Small intestine (tissue), 7 donors: ENCODE measurements around the gene FNDC3B. TPM values are rescaled to one million over a fixed set of nuclear protein-coding genes. Genes with fewer than 3 reads are reported as not detected.

Experiments used
- DNase-seq, 2 donors: peaks; one replicate each; pipeline versions ENCODE4 v3.0.0 to v3.0.0-alpha.2; 2013
- FAIRE-seq: peaks from 2 replicates; lab custom pipeline; 2012; peaks lifted over from hg19 to GRCh38; lab: Jason Lieb, UNC
- H3K27ac ChIP-seq, 3 donors: one replicate each; pipeline ENCODE4 v1.5.1; 2013; ENCODE audit warnings: low read length in 2 of 3, mild to moderate bottlenecking in 2 of 3, control low read depth in 1 of 3, inconsistent platforms in 1 of 3, low read depth in 1 of 3, moderate library complexity in 1 of 3
- H3K27me3 ChIP-seq, 3 donors: one replicate each; pipeline ENCODE4 v1.6.1; 2013; ENCODE audit warnings: low read length in 3 of 3, inconsistent platforms in 1 of 3; ENCODE audit not compliant: control insufficient read depth in 3 of 3, insufficient read depth in 3 of 3
- H3K36me3 ChIP-seq, 3 donors: one replicate each; pipeline ENCODE4 v1.6.1; 2013; ENCODE audit warnings: low read length in 3 of 3, inconsistent platforms in 1 of 3, low read depth in 1 of 3, mild to moderate bottlenecking in 1 of 3, moderate library complexity in 1 of 3; ENCODE audit not compliant: control insufficient read depth in 3 of 3, insufficient read depth in 2 of 3
- H3K4me1 ChIP-seq, 3 donors: one replicate each; pipeline ENCODE4 v1.6.1; 2013; ENCODE audit warnings: low read length in 2 of 3, inconsistent platforms in 1 of 3, low read depth in 1 of 3, mild to moderate bottlenecking in 1 of 3, moderate library complexity in 1 of 3; ENCODE audit not compliant: control insufficient read depth in 3 of 3, insufficient read depth in 2 of 3
- H3K4me3 ChIP-seq, 3 donors: one replicate each; pipeline ENCODE4 v1.5.1; 2013; ENCODE audit warnings: low read length in 3 of 3, control low read depth in 1 of 3, inconsistent platforms in 1 of 3, low read depth in 1 of 3, mild to moderate bottlenecking in 1 of 3, moderate library complexity in 1 of 3
- H3K9me3 ChIP-seq, 2 donors: one replicate each; pipeline ENCODE4 v1.6.1; 2013; ENCODE audit warnings: low read depth in 1 of 2, low read length in 1 of 2; ENCODE audit not compliant: control insufficient read depth in 2 of 2, insufficient read depth in 1 of 2
- WGBS, 3 donors: extraction: QIAGEN DNeasy Blood & Tissue Kit; methylation state at CpG; one replicate each; pipeline ENCODE4 v1.1.7; 2013; 5-methylcytosine and 5-hydroxymethylcytosine counted together
- polyA plus RNA-seq, 4 donors: library from polyadenylated mRNA; stranded (reverse) in 3 of 4; unstranded in 1 of 4; fragments of 200-250 nt in 3 of 4; fragments of 120-200 nt in 1 of 4; gene quantifications; one replicate each; pipeline versions ENCODE4 v1.2.1 to v1.2.3, GENCODE V29; 2013
- donor health status: healthy with polysubstance abuse.
- donor health status: control.
- donor health status: control.
- donor health status: Bipolar disorder and iron deficiency.
- donor health status: healthy.

FNDC3B gene
- polyA plus RNA-seq, 4 donors = 6.0 to 24.7 (median 10.1) TPM

DNA sequence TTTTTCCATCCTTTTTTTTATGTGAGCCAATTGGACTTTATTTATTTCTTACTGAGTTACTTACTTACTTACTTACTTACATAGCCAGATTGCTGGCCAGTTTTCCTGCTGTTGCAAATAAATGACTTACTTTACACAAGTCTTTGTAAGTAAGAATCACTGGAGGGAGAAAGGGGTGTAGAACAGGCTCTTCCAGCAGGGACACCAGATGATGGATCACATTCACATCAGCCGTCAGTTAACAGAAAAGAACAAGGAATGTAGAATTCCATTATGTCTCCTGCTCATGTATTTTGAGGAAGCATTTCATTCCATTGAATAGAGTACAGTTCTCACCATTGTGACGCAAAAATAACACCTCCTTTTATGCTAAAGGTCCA lies 188.6 kb downstream of the FNDC3B start:
- DNase-seq = no peak
- no peak overlapping the region for H3K4me3 ChIP-seq
- H3K36me3 ChIP-seq = peaks cover 0 to 4% (median 3%) of the 10 kb centered on the region in 3 donors
- no peak overlapping the region for H3K27ac ChIP-seq
- WGBS, 3 donors = 63 to 93% (median 71%) methylated on average over 2 of the region's 2 CpGs
- FAIRE-seq = no peak
- no peaks in the 10 kb centered on the region for H3K27me3 ChIP-seq
- H3K4me1 ChIP-seq = peaks cover 0 to 2% (median 0%) of the 10 kb centered on the region in 3 donors
- no peaks in the 10 kb centered on the region for H3K9me3 ChIP-seq

- FAIRE-seq (no peak), DNase-seq (no peak)
- Histone ChIP-seq H3K4me3 (no peak overlapping the region), H3K36me3 (peaks cover 0 to 4% (median 3%) of the 10 kb centered on the region in 3 donors), H3K9me3 (no peaks in the 10 kb centered on the region), H3K27me3 (no peaks in the 10 kb centered on the region), H3K27ac (no peak overlapping the region), H3K4me1 (peaks cover 0 to 2% (median 0%) of the 10 kb centered on the region in 3 donors)
- WGBS, 3 donors = 90 to 100% (median 98%) methylated on average over 1 of the region's 1 CpG
Measured at GRCh38 chr3:172229462-172229861, 190.1 kb downstream of the FNDC3B start.

DNA sequence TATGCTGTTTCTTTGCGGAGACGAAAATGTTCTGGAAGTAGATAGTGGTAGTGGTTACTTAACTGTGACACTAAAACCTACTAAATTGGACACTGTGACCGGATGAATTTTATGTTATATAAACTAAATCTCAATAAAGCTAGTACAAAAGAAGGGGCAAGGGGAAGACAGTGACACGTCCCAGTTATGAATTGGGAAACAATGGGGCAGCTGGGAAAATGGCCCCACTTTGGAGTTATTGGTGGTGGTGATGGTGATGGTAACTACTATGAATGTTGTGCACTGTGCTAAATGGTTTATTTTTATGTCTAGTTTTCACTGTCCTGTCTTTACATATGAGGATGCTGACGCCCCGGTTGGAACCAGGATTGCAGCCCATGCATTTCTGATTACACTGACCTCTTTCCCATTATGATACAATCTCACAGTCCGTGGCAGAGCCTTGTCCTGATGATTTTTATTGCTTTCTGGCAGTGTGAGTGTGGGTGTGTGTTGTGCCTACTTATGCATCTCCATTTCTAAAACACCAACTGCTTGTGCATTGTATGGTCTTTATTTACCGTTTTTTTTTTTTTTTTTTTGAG lies 192.0 kb downstream of the FNDC3B start:
- no peaks in the 10 kb centered on the region for H3K27me3 ChIP-seq
- H3K27ac ChIP-seq = no peak overlapping the region
- H3K4me1 ChIP-seq = no peaks in the 10 kb centered on the region
- H3K4me3 ChIP-seq = no peak overlapping the region
- FAIRE-seq = no peak
- no peaks in the 10 kb centered on the region for H3K9me3 ChIP-seq
- WGBS, 3 donors = 86 to 97% (median 93%) methylated on average over 7 to 8 of the region's 8 CpGs
- no peak for DNase-seq
- peaks cover 0 to 4% (median 3%) of the 10 kb centered on the region in 3 donors for H3K36me3 ChIP-seq

DNA sequence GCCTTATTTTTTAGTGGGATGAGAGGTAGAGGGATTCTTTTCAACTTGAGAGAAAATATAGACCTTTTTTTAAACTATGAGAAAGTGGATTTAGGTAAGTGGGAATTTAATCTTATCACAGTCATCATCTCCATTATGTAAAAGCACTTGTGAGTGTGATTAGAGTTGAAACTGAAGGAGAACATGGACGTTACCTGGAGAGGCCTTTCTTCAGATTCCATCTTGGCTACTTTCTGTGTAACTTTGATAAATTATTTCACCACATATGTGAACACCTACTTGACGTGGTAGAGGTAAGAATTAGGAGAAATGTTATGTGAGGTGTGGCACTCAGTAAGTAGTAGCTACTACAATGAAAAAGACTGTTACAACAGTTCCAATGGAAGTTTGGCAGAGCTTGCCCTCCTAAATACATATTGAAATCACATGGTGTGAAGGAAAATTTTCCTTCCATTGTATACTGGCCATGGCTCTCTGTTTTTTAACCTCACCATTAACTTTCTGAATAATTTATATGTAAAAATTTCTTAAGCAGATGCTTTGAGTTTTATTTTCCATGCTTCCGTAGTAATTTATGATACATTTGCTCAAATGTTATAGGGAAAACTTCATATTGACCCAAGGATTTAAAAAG lies 193.3 kb downstream of the FNDC3B start:
- DNase-seq = no peak
- H3K4me3 ChIP-seq = no peak overlapping the region
- H3K27me3 ChIP-seq = no peaks in the 10 kb centered on the region
- H3K36me3 ChIP-seq = peaks cover 0 to 5% (median 0%) of the 10 kb centered on the region in 3 donors
- WGBS, 3 donors = 74 to 92% (median 78%) methylated on average over 3 of the region's 3 CpGs
- no peak for FAIRE-seq
- no peaks in the 10 kb centered on the region for H3K4me1 ChIP-seq
- no peaks in the 10 kb centered on the region for H3K9me3 ChIP-seq
- no peak overlapping the region for H3K27ac ChIP-seq

GRCh38 chr3:172233474-172234277 lies 194.3 kb downstream of the FNDC3B start:
- DNase-seq = no peak
- H3K4me1 ChIP-seq = no peaks in the 10 kb centered on the region
- H3K4me3 ChIP-seq = no peak overlapping the region
- H3K9me3 ChIP-seq = no peaks in the 10 kb centered on the region
- H3K36me3 ChIP-seq = peaks cover 0 to 8% (median 0%) of the 10 kb centered on the region in 3 donors
- no peaks in the 10 kb centered on the region for H3K27me3 ChIP-seq
- FAIRE-seq = no peak
- H3K27ac ChIP-seq = no peak overlapping the region
- 83 to 89% (median 84%) methylated on average over 8 of the region's 8 CpGs for WGBS, 3 donors

DNA sequence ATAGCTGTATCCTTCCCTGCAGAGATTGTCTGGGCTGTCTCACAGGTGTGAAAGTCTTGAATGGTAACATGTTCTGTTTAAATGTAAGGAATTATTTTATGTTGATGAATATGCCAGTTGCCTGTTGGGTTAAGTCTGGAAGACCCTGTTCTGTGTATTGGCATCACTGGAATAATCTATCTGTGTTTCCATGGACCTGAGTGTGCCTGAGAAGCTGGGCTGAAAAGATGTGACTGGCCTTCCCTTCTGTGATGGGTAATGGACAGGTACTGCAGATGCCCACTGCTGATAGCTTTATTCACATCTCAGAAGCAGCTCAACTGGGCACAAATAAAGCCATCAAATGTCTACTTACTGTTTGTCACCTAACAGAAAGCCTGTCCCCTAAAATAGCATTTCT lies 196.3 kb downstream of the FNDC3B start:
- H3K27ac ChIP-seq = no peak overlapping the region
- H3K4me1 ChIP-seq = no peaks in the 10 kb centered on the region
- peaks cover 0 to 13% (median 1%) of the 10 kb centered on the region in 3 donors for H3K36me3 ChIP-seq
- peaks cover 0 to 2% of the 10 kb centered on the region in 2 donors for H3K9me3 ChIP-seq
- DNase-seq (no peak), FAIRE-seq (no peak)
- H3K27me3 ChIP-seq = no peaks in the 10 kb centered on the region
- H3K4me3 ChIP-seq = no peak overlapping the region

DNA sequence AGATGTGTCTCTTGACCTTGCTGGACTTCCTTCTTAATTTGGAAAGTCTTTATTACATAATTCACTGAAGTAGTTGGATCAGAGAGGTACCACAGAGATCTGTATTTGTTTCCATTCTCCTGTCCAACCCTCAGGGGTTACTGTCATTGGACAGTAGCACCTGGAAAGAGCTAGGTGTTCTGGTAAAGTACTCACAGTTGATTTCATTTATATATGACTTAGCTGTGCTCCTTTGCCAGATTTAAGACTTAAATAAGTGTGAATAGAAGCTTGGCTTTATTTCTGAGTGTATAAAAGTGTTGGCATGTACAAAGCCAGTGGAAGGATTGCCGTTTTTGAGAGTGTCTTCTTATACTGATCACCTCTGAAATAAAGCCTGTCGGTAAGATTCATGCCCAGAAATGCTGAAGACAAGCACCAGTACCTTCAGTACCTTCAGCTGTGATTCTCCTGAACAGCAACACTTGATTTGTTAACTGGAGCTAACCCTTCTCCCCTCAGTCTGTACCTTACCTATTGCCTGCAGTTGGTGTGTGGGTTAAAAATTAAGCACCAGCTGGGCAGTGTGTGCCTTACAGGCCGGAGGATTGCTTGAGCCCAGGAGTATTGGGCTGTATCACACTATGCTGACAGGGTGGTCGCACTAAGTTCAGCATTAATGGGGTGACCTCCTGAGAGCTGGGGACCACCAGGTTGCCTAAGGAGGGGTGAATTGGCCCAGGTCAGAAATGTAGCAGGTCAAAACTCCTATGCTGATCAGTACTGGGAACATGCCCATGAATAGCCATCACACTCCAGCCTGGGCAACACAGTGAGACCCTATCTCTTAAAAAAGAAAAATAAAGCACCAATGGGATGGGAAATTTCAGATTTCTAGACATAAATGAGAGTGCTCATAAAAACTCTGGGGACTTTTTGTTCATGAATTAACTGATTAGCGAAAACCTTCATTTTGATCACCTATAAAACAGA lies 197.7 kb downstream of the FNDC3B start:
- peaks cover 0 to 12% (median 2%) of the 10 kb centered on the region in 3 donors for H3K36me3 ChIP-seq
- no peak for DNase-seq
- H3K27ac ChIP-seq = no peak overlapping the region
- H3K4me1 ChIP-seq = no peaks in the 10 kb centered on the region
- 82 to 88% (median 85%) methylated on average over 5 of the region's 5 CpGs for WGBS, 3 donors
- H3K27me3 ChIP-seq = no peaks in the 10 kb centered on the region
- no peak for FAIRE-seq
- no peak overlapping the region for H3K4me3 ChIP-seq
- peaks cover 0 to 11% of the 10 kb centered on the region in 2 donors for H3K9me3 ChIP-seq

- FAIRE-seq (no peak), DNase-seq (no peak)
- 87 to 93% (median 88%) methylated on average over 4 of the region's 4 CpGs for WGBS, 3 donors
- H3K36me3 ChIP-seq = peaks cover 0 to 17% (median 2%) of the 10 kb centered on the region in 3 donors
- H3K4me1 ChIP-seq = no peaks in the 10 kb centered on the region
- H3K9me3 ChIP-seq = peaks cover 2 to 22% of the 10 kb centered on the region in 2 donors
- H3K27me3 ChIP-seq = no peaks in the 10 kb centered on the region
- no peak overlapping the region for H3K4me3 ChIP-seq
- no peak overlapping the region for H3K27ac ChIP-seq
Measured at GRCh38 chr3:172238188-172238587, 198.8 kb downstream of the FNDC3B start.
